Measurements from ENCODE around the gene TPRG1. TPM values are rescaled to one million over a fixed set of nuclear protein-coding genes. Genes with fewer than 3 reads are reported as not detected.

The TPRG1 gene
- total and polyA plus RNA-seq, 2 donors (not counting 3 experiments of a cell fraction or from before 2014, with no cell fraction given), result 0.30 TPM; not detected in 1

GRCh38 chr3:189286188-189286587, 114.4 kb downstream of the TPRG1 start:
- BruUV-seq (replicated peaks), result no TSS peak
- H2AFZ ChIP-seq (ENCODE audit: low read depth, low read length), result no peak overlapping the region
- no peaks in the 10 kb centered on the region for H3K4me1 ChIP-seq (ENCODE audit: control insufficient read depth, extremely low read depth, insufficient read depth, low read length)
- ChIA-PET POLR2A (no interaction called here), CTCF (interaction anchor here (1.0 kb wide), 1 partner anchor 9 kb away, joined by 3 read pairs; no protein-coding TSS in a partner anchor)
- intact Hi-C loops (cut with micrococcal nuclease), result no loop called here
- DNase-seq (ENCODE audit: low read depth, low spot score) (no peak), FAIRE-seq (no peak)
- dilution Hi-C loops (cut with MboI; ENCODE audit: extremely low pct_ligation_motif_present, low sequenced_read_pairs), result no loop called here
- no peaks in the 10 kb centered on the region for H3K27me3 ChIP-seq (ENCODE audit: control insufficient read depth in 2 of 2, insufficient read depth in 2 of 2, low read length in 2 of 2)
- TF ChIP-seq GATA2 (IDR thresholded peaks at IDR 0.05; ENCODE audit: insufficient read depth, insufficient read length, low read depth, low read length) (no peak), POLR2AphosphoS5 (IDR thresholded peaks at IDR 0.05; ENCODE audit: insufficient read depth, low read depth, low read length) (no peak), POLR2A (IDR thresholded peaks at IDR 0.05; ENCODE audit: low read depth, low read length) (no peak), EZH2 (IDR thresholded peaks at IDR 0.05; ENCODE audit: borderline replicate concordance, low read depth, low read length, severe bottlenecking) (no peak), CTCF (IDR thresholded peaks at IDR 0.05; ENCODE audit: extremely low read depth in 1 of 2, insufficient read depth in 1 of 2, low read depth in 1 of 2, low read length in 2 of 2) (no peak), MYC (IDR thresholded peaks at IDR 0.05; ENCODE audit: low read depth, low read length) (no peak), MAX (IDR thresholded peaks at IDR 0.05; ENCODE audit: insufficient read depth, insufficient read length) (no peak), FOS (IDR thresholded peaks at IDR 0.05; ENCODE audit: borderline replicate concordance, insufficient read depth, low read length) (no peak), JUN (IDR thresholded peaks at IDR 0.05; ENCODE audit: borderline replicate concordance, insufficient read depth, insufficient read length, low read depth) (no peak)
- no peak overlapping the region for H3K4me3 ChIP-seq (replicated peaks in 1 of 3; ENCODE audit: insufficient read depth in 1 of 3, low read depth in 1 of 3, low read length in 3 of 3)
- H3K4me2 ChIP-seq (ENCODE audit: insufficient read depth, low read length), result no peak overlapping the region
- no peaks in the 10 kb centered on the region for H3K9me3 ChIP-seq (replicated peaks; ENCODE audit: control insufficient read depth, insufficient read depth, low read length)
- peaks cover 2% of the 10 kb centered on the region for H4K20me1 ChIP-seq (replicated peaks; ENCODE audit: control insufficient read depth, extremely low read depth, insufficient read depth, low read length)
- H3K79me2 ChIP-seq (ENCODE audit: control insufficient read depth, insufficient read depth, low read length), result no peaks in the 10 kb centered on the region
- no peak overlapping the region for H3K9ac ChIP-seq (replicated peaks; ENCODE audit: extremely low read depth, insufficient read depth, low read length)
- H3K27ac ChIP-seq (ENCODE audit: insufficient read depth, low read depth, low read length), result no peak overlapping the region
- H3K9me1 ChIP-seq (replicated peaks; ENCODE audit: control insufficient read depth, extremely low read depth, insufficient read depth, low read length), result no peaks in the 10 kb centered on the region
- no peaks in the 10 kb centered on the region for H3K36me3 ChIP-seq (ENCODE audit: control insufficient read depth in 2 of 2, extremely low read depth in 1 of 2, insufficient read depth in 2 of 2, low read length in 2 of 2)

Measured in endothelial cell of umbilical vein (primary cell).